VCaP (cell line): ENCODE measurements around the gene MCUB.

Source experiments
- H3K27ac ChIP-seq: fragments of 450-650 bp; 2 replicates; pipeline ENCODE4 v1.5.1; 2017
- CTCF ChIP-seq: fragments of 450-650 bp; conservative IDR thresholded peaks from 2 replicates; pipeline ENCODE4 v1.5.1; 2017; ENCODE audit warnings: mild to moderate bottlenecking, moderate library complexity

Gene MCUB

GRCh38 chr4:109607976-109608375 is 47.9 kb downstream of the MCUB start:
- no peak overlapping the region for H3K27ac ChIP-seq
- TF ChIP-seq CTCF = no peak

- no peak overlapping the region for H3K27ac ChIP-seq
- no peak for TF ChIP-seq CTCF
Observed at GRCh38 chr4:109608879-109609278, 48.8 kb downstream of the MCUB start.

- H3K27ac ChIP-seq = no peak overlapping the region
- no peak for TF ChIP-seq CTCF
Observed at GRCh38 chr4:109609431-109609830, 49.4 kb downstream of the MCUB start.

GRCh38 chr4:109610489-109610888 is 50.4 kb downstream of the MCUB start:
- peak overlapping the region; percentile 28 for H3K27ac ChIP-seq
- TF ChIP-seq CTCF = no peak

- peak overlapping the region; percentile 28 for H3K27ac ChIP-seq
- TF ChIP-seq CTCF = no peak
Observed at GRCh38 chr4:109611045-109611646, 51.1 kb downstream of the MCUB start.

GRCh38 chr4:109614015-109614414 is 54.0 kb downstream of the MCUB start:
- H3K27ac ChIP-seq = no peak overlapping the region
- no peak for TF ChIP-seq CTCF

GRCh38 chr4:109614466-109614865 is 54.4 kb downstream of the MCUB start:
- H3K27ac ChIP-seq = no peak overlapping the region
- no peak for TF ChIP-seq CTCF
